Measurements from ENCODE around the gene SKIC2.

SKIC2 gene

GRCh38 chr6:31966997-31967925, 8.3 kb downstream of the SKIC2 start:
- peaks cover 48% of the 10 kb centered on the region for H3K36me3 ChIP-seq (ENCODE audit: control insufficient read depth, insufficient read depth, low read length)
- no peak overlapping the region for H3K4me3 ChIP-seq (replicated peaks; ENCODE audit: low read depth, low read length)
- DNase-seq (ENCODE audit: extremely low read depth, insufficient read length) = no peak
- TF ChIP-seq, protein P1, sequence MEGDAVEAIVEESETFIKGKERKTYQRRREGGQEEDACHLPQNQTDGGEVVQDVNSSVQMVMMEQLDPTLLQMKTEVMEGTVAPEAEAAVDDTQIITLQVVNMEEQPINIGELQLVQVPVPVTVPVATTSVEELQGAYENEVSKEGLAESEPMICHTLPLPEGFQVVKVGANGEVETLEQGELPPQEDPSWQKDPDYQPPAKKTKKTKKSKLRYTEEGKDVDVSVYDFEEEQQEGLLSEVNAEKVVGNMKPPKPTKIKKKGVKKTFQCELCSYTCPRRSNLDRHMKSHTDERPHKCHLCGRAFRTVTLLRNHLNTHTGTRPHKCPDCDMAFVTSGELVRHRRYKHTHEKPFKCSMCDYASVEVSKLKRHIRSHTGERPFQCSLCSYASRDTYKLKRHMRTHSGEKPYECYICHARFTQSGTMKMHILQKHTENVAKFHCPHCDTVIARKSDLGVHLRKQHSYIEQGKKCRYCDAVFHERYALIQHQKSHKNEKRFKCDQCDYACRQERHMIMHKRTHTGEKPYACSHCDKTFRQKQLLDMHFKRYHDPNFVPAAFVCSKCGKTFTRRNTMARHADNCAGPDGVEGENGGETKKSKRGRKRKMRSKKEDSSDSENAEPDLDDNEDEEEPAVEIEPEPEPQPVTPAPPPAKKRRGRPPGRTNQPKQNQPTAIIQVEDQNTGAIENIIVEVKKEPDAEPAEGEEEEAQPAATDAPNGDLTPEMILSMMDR (IDR thresholded peaks at IDR 0.05; ENCODE audit: insufficient read depth, low read length, poor library complexity, severe bottlenecking) = no peak
- no peaks in the 10 kb centered on the region for H3K27me3 ChIP-seq (replicated peaks; ENCODE audit: control insufficient read depth, insufficient read depth, low read length)

DNA sequence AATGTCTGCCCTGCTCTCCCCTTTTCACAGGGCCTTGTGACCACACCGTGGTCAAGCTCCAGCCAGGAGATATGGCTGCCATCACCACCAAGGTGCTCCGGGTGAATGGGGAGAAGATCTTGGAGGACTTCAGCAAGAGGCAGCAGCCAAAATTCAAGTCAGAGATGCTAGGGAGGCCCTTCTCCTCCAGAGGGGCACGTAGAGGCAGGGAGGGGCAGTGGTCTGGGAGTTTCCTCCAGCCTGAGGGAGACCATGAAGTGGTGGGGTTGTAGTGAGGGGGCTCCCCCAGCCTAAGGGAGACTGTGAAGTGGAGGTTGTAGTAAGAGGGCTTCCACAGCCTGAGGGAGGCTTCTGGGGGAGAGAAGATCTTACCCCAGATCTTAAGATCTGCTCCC, 8.9 kb downstream of the SKIC2 start:
- TF ChIP-seq, protein P1 (IDR thresholded peaks at IDR 0.05; ENCODE audit: insufficient read depth, low read length, poor library complexity, severe bottlenecking) = no peak
- no peak for DNase-seq (ENCODE audit: extremely low read depth, insufficient read length)
- no peaks in the 10 kb centered on the region for H3K27me3 ChIP-seq (replicated peaks; ENCODE audit: control insufficient read depth, insufficient read depth, low read length)
- no peak overlapping the region for H3K4me3 ChIP-seq (replicated peaks; ENCODE audit: low read depth, low read length)
- H3K36me3 ChIP-seq (ENCODE audit: control insufficient read depth, insufficient read depth, low read length) = peaks cover 42% of the 10 kb centered on the region

GRCh38 chr6:31968326-31968725, 9.4 kb downstream of the SKIC2 start:
- TF ChIP-seq, protein P1 (IDR thresholded peaks at IDR 0.05; ENCODE audit: insufficient read depth, low read length, poor library complexity, severe bottlenecking) = no peak
- Histone ChIP-seq H3K36me3 (ENCODE audit: control insufficient read depth, insufficient read depth, low read length) (peaks cover 40% of the 10 kb centered on the region), H3K27me3 (replicated peaks; ENCODE audit: control insufficient read depth, insufficient read depth, low read length) (no peaks in the 10 kb centered on the region), H3K4me3 (replicated peaks; ENCODE audit: low read depth, low read length) (no peak overlapping the region)
- DNase-seq (ENCODE audit: extremely low read depth, insufficient read length) = no peak

DNA sequence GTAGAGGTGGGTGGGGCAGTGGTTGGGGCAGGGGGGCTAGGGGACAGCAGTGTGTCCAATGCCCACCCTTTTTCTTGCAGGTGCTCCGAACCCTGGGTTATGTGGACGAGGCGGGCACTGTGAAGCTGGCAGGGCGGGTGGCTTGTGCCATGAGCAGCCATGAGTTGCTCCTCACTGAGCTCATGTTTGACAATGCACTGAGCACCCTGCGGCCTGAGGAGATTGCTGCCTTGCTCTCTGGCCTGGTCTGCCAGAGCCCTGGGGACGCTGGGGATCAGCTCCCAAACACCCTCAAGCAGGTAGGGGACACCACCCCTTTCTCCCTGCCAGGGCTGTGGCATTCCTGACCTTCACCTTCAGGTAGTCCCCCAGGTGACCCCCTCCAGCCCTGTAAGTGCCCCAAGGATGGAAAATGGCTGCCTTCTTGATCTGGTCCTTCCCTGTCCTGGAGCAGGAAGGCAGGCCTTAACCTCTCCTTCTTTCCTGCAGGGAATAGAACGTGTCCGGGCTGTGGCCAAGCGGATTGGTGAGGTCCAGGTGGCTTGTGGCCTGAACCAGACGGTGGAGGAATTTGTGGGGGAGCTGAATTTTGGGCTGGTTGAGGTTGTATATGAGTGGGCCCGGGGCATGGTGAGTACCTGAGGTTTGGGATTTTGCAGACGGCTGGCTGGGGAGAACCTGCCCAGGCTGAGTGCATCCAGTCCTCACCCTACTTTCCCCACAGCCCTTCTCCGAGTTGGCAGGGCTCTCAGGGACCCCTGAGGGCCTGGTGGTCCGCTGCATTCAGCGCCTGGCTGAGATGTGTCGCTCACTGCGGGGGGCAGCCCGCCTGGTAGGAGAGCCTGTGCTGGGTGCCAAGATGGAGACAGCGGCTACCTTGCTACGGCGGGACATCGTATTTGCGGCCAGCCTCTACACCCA, 10.1 kb downstream of the SKIC2 start:
- no peak for DNase-seq (ENCODE audit: extremely low read depth, insufficient read length)
- no peaks in the 10 kb centered on the region for H3K27me3 ChIP-seq (replicated peaks; ENCODE audit: control insufficient read depth, insufficient read depth, low read length)
- peaks cover 33% of the 10 kb centered on the region for H3K36me3 ChIP-seq (ENCODE audit: control insufficient read depth, insufficient read depth, low read length)
- no peak overlapping the region for H3K4me3 ChIP-seq (replicated peaks; ENCODE audit: low read depth, low read length)
- TF ChIP-seq, protein P1 (IDR thresholded peaks at IDR 0.05; ENCODE audit: insufficient read depth, low read length, poor library complexity, severe bottlenecking) = no peak

- no peak for DNase-seq (ENCODE audit: extremely low read depth, insufficient read length)
- Histone ChIP-seq H3K4me3 (replicated peaks; ENCODE audit: low read depth, low read length) (peak overlapping the region; percentile 77), H3K36me3 (ENCODE audit: control insufficient read depth, insufficient read depth, low read length) (peaks cover 30% of the 10 kb centered on the region), H3K27me3 (replicated peaks; ENCODE audit: control insufficient read depth, insufficient read depth, low read length) (no peaks in the 10 kb centered on the region)
- TF ChIP-seq, protein P1 (IDR thresholded peaks at IDR 0.05; ENCODE audit: insufficient read depth, low read length, poor library complexity, severe bottlenecking) = no peak
Measured at GRCh38 chr6:31969712-31970603, 11.0 kb downstream of the SKIC2 start.
